Measurements from ENCODE around the gene BPHL. TPM values are rescaled to one million over a fixed set of nuclear protein-coding genes. Genes with fewer than 3 reads are reported as not detected.
"Not testable (repeated sequence)": the region's sequence is repeated elsewhere in the genome, so short reads cannot be mapped to it uniquely, and the experiment has no call there.

The BPHL gene
- total and polyA plus RNA-seq, 10 of the 15 experiments (the other 5 are each of a cell fraction or from before 2014, with no cell fraction given), result 8.0 to 17.8 (median 12.4) TPM

DNA sequence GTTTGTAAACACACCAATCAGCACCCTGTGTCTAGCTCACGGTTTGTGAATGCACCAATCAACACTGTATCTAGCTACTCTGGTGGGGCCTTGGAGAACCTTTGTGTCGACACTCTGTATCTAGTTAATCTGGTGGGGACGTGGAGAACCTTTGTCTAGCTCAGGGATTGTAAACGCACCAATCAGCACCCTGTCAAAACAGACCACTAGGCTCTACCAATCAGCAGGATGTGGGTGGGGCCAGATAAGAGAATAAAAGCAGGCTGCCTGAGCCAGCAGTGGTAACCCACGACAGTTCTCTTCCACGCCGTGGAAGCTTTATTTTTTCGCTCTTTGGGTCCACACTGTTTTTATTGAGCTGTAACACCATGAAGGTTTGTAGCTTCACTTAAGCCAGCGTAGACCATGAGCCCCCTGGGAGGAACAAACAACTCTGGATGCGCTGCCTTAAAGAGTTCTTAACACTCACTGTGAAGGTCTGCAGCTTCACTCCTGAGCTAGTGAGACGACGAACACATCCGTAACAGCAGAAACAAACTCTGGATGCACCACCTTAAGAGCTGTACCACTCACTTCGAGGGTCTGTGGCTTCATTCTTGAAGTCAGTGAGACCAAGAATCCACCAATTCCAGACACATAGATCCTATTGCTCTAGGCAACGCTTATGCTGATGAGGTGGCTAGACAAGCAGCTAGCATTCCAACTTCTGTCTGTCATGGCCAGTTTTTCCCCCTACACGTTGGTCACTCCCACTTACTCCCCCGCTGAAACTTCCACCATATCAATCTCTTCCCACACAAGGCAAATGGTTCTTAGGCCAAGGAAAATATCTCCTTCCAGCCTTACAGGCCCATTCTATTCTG lies 53.0 kb downstream of the BPHL start:
- H4K20me1 ChIP-seq (ENCODE audit: control insufficient read depth, insufficient read depth); H3K4me1 ChIP-seq (ENCODE audit: control insufficient read depth, insufficient read depth, low read length); FAIRE-seq; ATAC-seq; H3K36me3 ChIP-seq (ENCODE audit: control insufficient read depth in 2 of 2, insufficient read depth in 2 of 2, low read length in 1 of 2); H3K9me3 ChIP-seq (replicated peaks; ENCODE audit: control insufficient read depth, insufficient read depth, low read length); H3K27me3 ChIP-seq (replicated peaks in 1 of 2; ENCODE audit: control insufficient read depth in 2 of 2, insufficient read depth in 2 of 2, low read length in 1 of 2); H2AFZ ChIP-seq (ENCODE audit: control insufficient read depth, low read depth, low read length); in situ Hi-C loops (cut with MboI); intact Hi-C loops (cut with micrococcal nuclease; ENCODE audit: unreplicated experiment); H3K79me2 ChIP-seq (ENCODE audit: control insufficient read depth, insufficient read depth, low read length); H3K27ac ChIP-seq (ENCODE audit: control insufficient read depth, insufficient read depth); H3K9ac ChIP-seq (ENCODE audit: control insufficient read depth, insufficient read depth, low read length); DNase-seq (ENCODE audit: low read depth, low spot score); SMC1A ChIA-PET (ENCODE audit: uncharacterized antibody, unreplicated experiment); H3K4me2 ChIP-seq (ENCODE audit: control insufficient read depth, insufficient read depth); BruUV-seq (replicated peaks); H3K4me3 ChIP-seq; RAD21 ChIA-PET (ENCODE audit: unreplicated experiment): not testable (repeated sequence)
- 59% methylated on average over 17 of the region's 17 CpGs for WGBS (ENCODE audit: insufficient coverage, insufficient replicate concordance, low lambda C conversion rate, missing lambda C conversion rate)
- CTCF ChIA-PET, result interaction anchor here (0.7 kb wide), 1 partner anchor 80 kb away, joined by 3 read pairs; no protein-coding TSS in a partner anchor
- POLR2A ChIA-PET, result interaction anchor here (0.6 kb wide), 1 partner anchor 9 kb away, joined by 3 read pairs; no protein-coding TSS in a partner anchor
- 0 out of 2 replicates have a peak, but pooled peaks have one; percentile 21 for TF ChIP-seq NFYB (IDR thresholded peaks at IDR 0.05; ENCODE audit: insufficient read depth, low read depth, low read length)

GRCh38 chr6:3172789-3173188 lies 54.3 kb downstream of the BPHL start:
- H4K20me1 ChIP-seq (ENCODE audit: control insufficient read depth, insufficient read depth); H3K4me3 ChIP-seq; FAIRE-seq; H2AFZ ChIP-seq (ENCODE audit: control insufficient read depth, low read depth, low read length); intact Hi-C loops (cut with micrococcal nuclease; ENCODE audit: unreplicated experiment); H3K36me3 ChIP-seq (ENCODE audit: control insufficient read depth in 2 of 2, insufficient read depth in 2 of 2, low read length in 1 of 2); in situ Hi-C loops (cut with MboI); SMC1A ChIA-PET (ENCODE audit: uncharacterized antibody, unreplicated experiment); H3K79me2 ChIP-seq (ENCODE audit: control insufficient read depth, insufficient read depth, low read length); H3K27ac ChIP-seq (ENCODE audit: control insufficient read depth, insufficient read depth); H3K9ac ChIP-seq (ENCODE audit: control insufficient read depth, insufficient read depth, low read length); H3K27me3 ChIP-seq (replicated peaks in 1 of 2; ENCODE audit: control insufficient read depth in 2 of 2, insufficient read depth in 2 of 2, low read length in 1 of 2); H3K4me1 ChIP-seq (ENCODE audit: control insufficient read depth, insufficient read depth, low read length); CTCF ChIA-PET; POLR2A ChIA-PET; H3K9me3 ChIP-seq (replicated peaks; ENCODE audit: control insufficient read depth, insufficient read depth, low read length); DNase-seq (ENCODE audit: low read depth, low spot score); ATAC-seq; RAD21 ChIA-PET (ENCODE audit: unreplicated experiment); H3K4me2 ChIP-seq (ENCODE audit: control insufficient read depth, insufficient read depth); BruUV-seq (replicated peaks): not testable (repeated sequence)
- WGBS (ENCODE audit: insufficient coverage, insufficient replicate concordance, low lambda C conversion rate, missing lambda C conversion rate), result 76% methylated on average over 4 of the region's 4 CpGs

- SMC1A ChIA-PET (ENCODE audit: uncharacterized antibody, unreplicated experiment); DNase-seq (ENCODE audit: low read depth, low spot score); H3K4me3 ChIP-seq; H3K27me3 ChIP-seq (replicated peaks in 1 of 2; ENCODE audit: control insufficient read depth in 2 of 2, insufficient read depth in 2 of 2, low read length in 1 of 2); H2AFZ ChIP-seq (ENCODE audit: control insufficient read depth, low read depth, low read length); intact Hi-C loops (cut with micrococcal nuclease; ENCODE audit: unreplicated experiment); in situ Hi-C loops (cut with MboI); H3K79me2 ChIP-seq (ENCODE audit: control insufficient read depth, insufficient read depth, low read length); H4K20me1 ChIP-seq (ENCODE audit: control insufficient read depth, insufficient read depth); H3K4me2 ChIP-seq (ENCODE audit: control insufficient read depth, insufficient read depth); FAIRE-seq; H3K36me3 ChIP-seq (ENCODE audit: control insufficient read depth in 2 of 2, insufficient read depth in 2 of 2, low read length in 1 of 2); H3K9ac ChIP-seq (ENCODE audit: control insufficient read depth, insufficient read depth, low read length); H3K4me1 ChIP-seq (ENCODE audit: control insufficient read depth, insufficient read depth, low read length); ATAC-seq; RAD21 ChIA-PET (ENCODE audit: unreplicated experiment); H3K27ac ChIP-seq (ENCODE audit: control insufficient read depth, insufficient read depth); BruUV-seq (replicated peaks); H3K9me3 ChIP-seq (replicated peaks; ENCODE audit: control insufficient read depth, insufficient read depth, low read length): not testable (repeated sequence)
- WGBS (ENCODE audit: insufficient coverage, insufficient replicate concordance, low lambda C conversion rate, missing lambda C conversion rate), result 63% methylated on average over 11 of the region's 11 CpGs
- ChIA-PET CTCF (interaction anchor here (0.7 kb wide), 1 partner anchor 1128 kb away, joined by 3 read pairs; no protein-coding TSS in a partner anchor), POLR2A (interaction anchor here (0.6 kb wide), 1 partner anchor 945 kb away, joined by 3 read pairs; no protein-coding TSS in a partner anchor)
Observed at GRCh38 chr6:3173636-3174089, 55.2 kb downstream of the BPHL start.
